GM19455 (cell line): ENCODE data around the gene SLC35D2.
A peak's percentile ranks its signal among the peaks of the same experiment; 100 is the strongest.
"Not testable (repeated sequence)": the region's sequence is repeated elsewhere in the genome, so short reads cannot be mapped to it uniquely, and the experiment has no call there.

Source experiments
- ATAC-seq: cut with Tn5 transposase; IDR thresholded peaks from one replicate; pipeline ENCODE4 v1.9.1; 2021; ENCODE audit not compliant: unreplicated experiment

Gene SLC35D2

DNA sequence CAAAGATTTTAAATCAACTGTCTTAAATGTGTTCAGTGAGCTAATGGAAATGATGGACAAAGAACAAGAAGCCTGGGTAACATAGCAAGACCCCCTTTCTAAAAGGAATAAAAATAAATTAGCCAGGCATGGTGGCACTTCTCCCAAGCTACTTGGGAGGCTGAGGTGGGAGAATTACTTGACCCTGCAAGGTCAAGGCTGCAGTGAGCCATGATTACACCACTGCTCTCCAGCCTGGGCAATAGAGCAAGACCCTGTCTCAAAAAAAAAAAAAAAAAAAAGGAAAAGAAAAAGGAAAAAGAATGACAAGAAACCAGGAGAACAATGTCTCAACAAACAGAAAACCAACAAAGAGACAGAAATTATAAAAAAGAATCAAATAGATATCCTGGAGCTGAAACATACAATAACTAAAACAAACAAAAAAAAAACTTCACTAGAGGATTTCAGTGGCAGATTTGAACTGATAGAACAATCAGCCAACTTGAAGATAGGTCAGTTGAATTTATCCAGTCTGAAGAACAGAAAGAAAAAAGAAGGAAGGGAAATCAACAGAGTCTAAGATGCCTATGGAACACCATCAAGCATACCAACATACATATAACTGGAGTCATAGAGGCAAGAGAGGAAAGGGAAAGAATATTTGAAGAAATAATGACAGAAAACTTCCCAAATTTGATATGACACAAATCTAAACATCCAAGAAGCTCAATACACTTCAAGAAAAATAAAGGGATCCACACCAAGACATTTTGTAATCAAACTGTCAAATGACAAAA lies 16.8 kb upstream of the SLC35D2 start:
- no peak for ATAC-seq

DNA sequence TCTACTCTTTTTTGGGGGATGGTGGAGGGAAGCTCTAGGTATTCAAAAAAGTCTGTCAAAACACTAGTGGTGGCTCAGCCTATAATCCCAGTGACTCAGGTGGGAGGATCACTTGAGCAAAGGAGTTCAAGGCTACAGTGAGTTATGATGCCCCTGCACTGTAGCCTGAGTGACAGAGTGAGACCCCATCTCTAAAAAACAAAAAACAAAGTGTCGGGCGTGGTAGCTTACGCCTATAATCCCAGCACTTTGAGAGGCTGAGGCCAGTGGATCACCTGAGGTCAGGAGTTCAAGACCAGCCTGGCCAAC lies 15.8 kb upstream of the SLC35D2 start:
- ATAC-seq = no peak

- ATAC-seq = peak; percentile 62
Observed at GRCh38 chr9:96398582-96399324, 15.2 kb upstream of the SLC35D2 start.

DNA sequence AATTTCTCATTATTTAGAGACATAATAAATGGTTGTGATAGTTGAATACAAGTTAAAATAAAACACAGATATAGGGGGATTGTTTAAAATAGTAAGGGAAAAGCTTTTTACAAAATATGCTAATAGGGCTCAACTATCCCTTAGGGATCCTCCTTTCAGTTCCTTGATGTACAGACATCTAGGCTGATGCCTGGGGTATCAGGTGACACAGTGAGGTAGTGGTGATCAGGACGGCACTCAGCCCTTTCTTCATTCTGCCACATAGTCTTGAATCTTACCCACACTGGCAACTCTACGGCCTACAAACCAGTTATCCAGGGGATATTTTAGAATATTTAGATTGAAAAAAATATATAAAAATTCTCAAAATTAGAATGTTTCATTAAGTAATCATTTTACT lies 12.5 kb upstream of the SLC35D2 start:
- ATAC-seq = no peak

- no peak for ATAC-seq
Observed at GRCh38 chr9:96394832-96395496, 11.5 kb upstream of the SLC35D2 start.

GRCh38 chr9:96392263-96392662 lies 8.8 kb upstream of the SLC35D2 start:
- no peak for ATAC-seq

DNA sequence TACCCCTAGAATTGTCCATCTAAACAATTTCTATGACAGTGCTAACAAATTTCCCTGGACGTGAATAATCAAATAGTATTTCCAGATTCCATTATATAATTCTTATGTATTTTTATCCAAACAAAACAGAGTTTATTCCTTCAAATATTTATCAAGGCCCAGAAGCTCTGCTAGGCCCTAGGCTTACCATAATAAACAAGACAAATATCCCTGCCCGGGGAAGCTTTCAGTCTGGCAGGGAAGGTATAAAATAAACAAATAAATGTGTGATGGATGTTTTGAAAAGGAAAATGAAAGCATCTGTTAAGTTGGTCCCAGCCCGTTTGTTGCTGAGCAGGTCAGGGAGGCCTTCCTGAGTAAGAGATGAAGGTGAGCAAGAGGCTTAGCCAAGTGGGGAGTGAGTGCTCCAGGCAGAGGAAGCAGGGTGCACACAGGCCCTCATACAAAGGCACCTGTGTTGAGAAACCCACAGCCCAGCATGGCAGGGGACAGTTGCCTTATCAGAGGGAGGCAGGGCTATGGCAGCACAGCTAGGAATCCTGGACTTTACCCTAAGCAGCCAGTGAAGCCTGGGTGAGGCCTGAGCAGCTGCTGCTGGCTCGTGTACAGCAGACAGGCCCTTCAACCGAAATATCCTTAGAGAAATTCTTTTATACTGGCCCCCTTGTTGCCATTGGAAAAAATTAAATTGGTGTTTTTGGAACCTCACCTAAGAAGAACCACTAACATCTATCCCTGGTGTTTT lies 7.7 kb upstream of the SLC35D2 start:
- ATAC-seq = no peak

GRCh38 chr9:96388144-96388543 lies 4.6 kb upstream of the SLC35D2 start:
- ATAC-seq = no peak

DNA sequence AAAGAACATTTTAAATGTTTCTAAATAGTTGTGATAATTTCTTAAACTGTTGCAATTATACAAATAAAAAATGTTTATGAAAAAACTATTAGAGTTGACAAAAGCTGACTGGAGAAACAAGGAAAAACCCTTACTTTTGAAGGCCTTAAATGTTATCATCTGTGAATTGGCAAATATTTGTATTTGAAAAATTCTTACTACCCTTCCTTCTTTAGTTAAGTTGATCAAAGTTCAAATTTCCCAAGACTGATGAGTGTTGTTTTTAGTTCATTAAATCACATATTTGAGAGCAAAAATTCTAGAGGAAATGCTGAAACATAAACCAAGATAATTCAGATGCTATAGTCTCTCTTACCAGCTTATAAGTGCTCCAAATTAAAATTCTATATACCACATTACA lies 2.6 kb upstream of the SLC35D2 start:
- no peak for ATAC-seq

- no peak for ATAC-seq
Observed at GRCh38 chr9:96382839-96383164, 709 bp downstream of the SLC35D2 start.

DNA sequence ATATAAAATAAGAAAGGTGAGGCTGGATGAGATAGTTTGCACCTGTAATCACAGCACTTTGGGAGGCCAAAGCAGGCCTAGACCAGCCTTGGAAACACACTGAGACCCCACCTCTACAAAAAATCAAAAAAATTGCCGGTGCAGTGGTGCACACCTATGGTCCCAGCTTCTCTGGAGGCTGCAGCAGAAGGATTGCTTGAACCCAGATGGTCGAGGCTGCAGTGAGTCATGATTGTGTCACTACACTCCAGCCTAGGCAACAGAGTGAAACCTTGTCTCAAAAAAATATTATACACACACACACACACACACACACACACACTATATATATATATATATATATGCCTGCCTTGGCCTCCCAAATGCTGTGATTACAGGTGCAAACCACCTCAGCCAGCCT lies 1.3 kb downstream of the SLC35D2 start:
- no peak for ATAC-seq

GRCh38 chr9:96381696-96382095 lies 1.8 kb downstream of the SLC35D2 start:
- no peak for ATAC-seq

GRCh38 chr9:96381125-96381524 lies 2.4 kb downstream of the SLC35D2 start:
- no peak for ATAC-seq

- ATAC-seq = no peak
Observed at GRCh38 chr9:96379461-96379860, 4.0 kb downstream of the SLC35D2 start.

GRCh38 chr9:96378187-96378586 lies 5.3 kb downstream of the SLC35D2 start:
- ATAC-seq = no peak

DNA sequence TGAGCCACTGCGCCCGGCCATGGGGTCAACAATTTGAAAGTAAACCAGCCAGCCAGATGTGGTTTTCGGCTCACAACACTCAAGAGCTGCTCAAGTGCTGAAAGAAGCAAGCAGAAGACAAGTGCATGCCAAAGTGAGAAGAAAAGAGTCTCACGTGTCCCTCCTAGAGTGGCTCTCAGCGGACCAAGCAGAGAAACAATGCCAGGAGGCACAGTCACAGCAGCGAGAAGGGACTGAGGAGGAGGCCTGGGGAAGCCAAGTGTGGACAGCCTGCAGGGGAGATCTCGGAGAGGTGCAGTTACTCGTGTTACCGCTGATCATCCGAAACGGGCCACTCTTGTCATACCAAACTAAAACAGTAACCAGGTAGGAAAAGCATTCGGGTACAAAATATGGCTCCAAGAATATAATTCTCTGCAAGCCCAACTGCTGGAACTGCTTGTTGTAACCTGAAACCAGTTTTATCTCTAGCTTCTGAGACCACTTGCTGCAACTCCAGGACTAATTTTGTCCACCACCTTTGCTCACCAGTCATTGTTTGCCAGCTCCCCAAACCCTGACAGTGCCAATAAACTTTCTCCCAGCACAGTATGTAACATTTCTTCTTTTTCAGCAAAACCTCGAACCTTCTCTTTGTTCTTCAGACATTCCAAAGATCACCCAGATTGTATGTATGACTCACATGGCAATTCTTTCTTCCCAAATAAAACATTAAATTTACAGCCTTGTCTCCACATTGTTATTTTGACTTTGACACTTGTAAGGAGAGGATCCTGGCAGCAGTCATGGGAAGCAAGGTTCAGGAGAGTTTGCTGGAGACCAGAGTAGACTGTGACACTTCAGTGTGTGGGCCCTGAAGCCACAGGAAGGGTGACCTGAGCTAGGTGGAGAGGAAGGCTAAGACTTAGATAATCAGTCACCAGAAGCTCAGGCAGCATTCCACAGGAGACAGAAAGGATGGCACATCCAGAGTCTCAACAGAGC lies 6.3 kb downstream of the SLC35D2 start:
- ATAC-seq = no peak

- not testable (repeated sequence) for ATAC-seq
Observed at GRCh38 chr9:96375507-96375906, 8.0 kb downstream of the SLC35D2 start.

DNA sequence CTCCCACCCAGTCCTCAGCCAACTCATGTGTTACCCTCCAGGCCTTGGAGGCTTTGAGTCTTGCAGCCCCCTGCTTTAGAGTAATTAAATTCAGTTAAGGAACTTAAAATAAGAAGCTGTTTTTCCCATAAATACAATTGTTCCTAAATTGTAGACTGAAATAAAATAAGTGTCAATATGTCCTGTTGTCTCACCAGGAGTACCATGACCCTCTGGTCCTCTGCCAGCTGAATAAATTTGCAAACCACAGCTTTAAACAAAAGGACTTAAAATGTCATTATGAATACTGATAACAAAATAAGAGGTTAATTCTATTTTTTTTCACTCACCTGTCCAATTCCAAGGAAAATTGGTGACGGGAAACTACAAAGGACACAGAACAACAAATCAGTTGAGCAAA lies 15.6 kb downstream of the SLC35D2 start:
- ATAC-seq = no peak

DNA sequence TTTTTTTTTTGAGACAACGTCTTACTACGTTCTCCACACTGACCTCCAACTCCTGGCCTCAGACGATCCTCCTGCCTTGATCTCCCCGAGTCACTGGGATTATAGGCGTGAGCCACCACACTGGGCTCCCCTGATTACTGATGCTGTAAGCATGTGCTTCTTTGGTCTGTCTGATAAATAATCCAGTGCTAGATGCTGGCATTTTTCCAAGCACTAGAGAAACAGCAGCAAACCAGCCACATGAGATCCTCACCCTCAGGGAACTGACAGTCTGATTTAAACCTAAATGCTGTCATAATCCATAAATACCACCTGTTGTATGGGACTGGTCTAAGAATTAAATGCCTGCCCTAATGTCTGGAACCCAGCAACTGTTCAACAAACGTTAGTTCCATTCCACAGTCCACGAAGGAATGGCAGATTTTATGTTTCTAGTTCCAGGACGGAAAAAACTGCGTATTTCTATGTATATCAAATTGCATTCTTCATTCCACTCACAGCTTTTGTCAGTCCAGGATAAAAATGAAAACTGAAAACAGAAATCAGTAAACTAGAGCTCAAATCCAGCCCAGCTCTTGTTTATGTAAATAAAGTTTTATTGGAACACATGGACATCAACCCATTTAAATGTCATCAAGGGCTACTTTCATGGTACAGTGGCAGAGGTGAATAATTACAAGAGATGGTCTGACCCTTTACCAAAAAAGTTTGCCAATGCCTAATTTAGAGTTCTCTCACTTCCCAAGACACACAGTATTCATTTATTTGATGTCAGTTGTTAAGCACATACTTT lies 20.1 kb downstream of the SLC35D2 start:
- no peak for ATAC-seq

DNA sequence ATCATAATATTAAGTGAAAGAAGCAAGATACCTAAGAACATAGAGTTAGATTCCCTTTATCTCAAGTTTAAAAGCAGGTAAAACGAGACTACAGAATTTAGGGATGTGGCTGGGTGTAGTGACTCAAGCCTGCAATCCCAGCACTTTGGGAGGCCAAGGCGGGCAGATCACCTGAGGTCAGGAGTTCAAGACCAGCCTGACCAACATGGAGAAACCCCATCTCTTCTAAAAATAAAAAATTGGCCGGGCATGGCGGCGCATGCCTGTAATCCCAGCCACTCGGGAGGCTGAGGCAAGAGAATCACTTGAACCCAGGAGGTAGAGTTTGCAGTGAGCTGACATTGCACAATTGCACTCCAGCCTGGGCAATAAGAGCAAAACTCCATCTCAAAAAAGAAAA lies 21.4 kb downstream of the SLC35D2 start:
- not testable (repeated sequence) for ATAC-seq
